ENCODE results near the gene POMT2.
A peak's percentile ranks its signal among the peaks of the same experiment; 100 is the strongest.
"Not testable (repeated sequence)": the region's sequence is repeated elsewhere in the genome, so short reads cannot be mapped to it uniquely, and the experiment has no call there.

Gene POMT2

GRCh38 chr14:77320238-77320935 lies at the start of gene POMT2:
TSS of gene POMT2 (minus strand) at chr14:77320883. CDS start at chr14:77320681, 202 bp downstream.
- DNase-seq (ENCODE audit: low spot score) = peak; percentile 93

DNA sequence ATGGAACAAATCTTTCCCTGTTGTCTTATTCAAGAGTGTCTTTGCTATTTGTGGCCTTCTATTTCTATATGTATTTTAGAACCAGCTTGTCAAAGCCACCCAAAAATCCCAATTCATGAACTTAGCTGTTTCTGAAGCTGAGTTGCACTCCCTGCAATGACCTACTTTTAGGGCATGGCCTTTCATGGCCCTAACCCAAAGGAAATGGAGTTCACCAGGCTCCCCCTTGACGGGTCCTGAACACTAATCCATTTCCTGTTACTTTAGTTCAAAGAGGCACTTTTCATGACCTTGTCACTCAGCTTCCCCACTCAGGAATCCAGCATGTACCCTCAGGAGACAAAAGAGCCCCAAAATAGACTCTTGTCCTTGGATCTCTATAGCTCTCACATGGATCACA lies 48.6 kb upstream of the POMT2 start:
- DNase-seq (ENCODE audit: low spot score) = no peak

- DNase-seq (ENCODE audit: low spot score) = no peak
These were observed 43.5 kb upstream of the POMT2 start for GRCh38 chr14:77364146-77364545.

DNA sequence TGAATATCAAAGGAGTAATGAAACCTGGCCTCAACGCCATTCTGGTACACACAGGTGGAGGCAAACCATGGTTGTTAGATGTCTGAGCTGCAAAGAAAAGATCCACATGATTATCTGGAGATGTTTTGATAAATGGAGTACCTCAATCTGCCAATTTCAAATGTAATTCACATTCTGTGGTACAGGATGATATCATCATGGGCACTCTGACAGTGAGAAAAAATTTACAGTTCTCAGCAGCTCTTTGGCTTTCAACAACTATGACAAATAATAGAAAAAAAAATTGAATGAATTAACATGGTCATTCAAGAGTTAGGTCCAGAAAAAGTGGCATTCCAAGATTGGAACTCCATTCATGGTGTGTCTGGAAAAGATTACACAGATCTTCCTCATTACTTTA lies 38.9 kb upstream of the POMT2 start:
- DNase-seq (ENCODE audit: low spot score) = no peak

GRCh38 chr14:77356899-77357298 lies 36.2 kb upstream of the POMT2 start:
- DNase-seq (ENCODE audit: low spot score) = no peak

DNA sequence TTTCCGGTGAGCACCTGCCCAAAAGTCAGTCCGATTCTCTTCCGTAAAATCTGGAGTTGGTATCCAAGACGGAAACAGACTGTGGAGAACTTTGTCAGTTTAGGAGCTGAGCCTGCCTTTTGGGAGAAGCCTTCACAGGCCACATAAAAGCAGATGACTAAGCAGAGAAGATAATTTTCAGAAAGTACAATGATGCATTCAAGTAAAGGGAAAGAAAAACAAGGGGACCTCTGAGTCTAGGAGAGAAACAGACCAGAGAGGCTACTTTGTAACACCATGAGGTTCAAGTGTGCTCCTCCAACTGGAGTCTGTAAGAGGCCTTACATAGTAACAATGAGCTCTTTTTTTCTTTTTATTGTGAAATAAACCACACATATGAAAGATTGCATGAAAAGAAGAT lies 35.1 kb upstream of the POMT2 start:
- DNase-seq (ENCODE audit: low spot score) = no peak

- DNase-seq (ENCODE audit: low spot score) = peak; percentile 45
These were observed 32.9 kb upstream of the POMT2 start for GRCh38 chr14:77353469-77354141.

GRCh38 chr14:77347751-77348150 lies 27.1 kb upstream of the POMT2 start:
- DNase-seq (ENCODE audit: low spot score) = no peak

- DNase-seq (ENCODE audit: low spot score) = no peak
These were observed 25.8 kb upstream of the POMT2 start for GRCh38 chr14:77346495-77346894.

DNA sequence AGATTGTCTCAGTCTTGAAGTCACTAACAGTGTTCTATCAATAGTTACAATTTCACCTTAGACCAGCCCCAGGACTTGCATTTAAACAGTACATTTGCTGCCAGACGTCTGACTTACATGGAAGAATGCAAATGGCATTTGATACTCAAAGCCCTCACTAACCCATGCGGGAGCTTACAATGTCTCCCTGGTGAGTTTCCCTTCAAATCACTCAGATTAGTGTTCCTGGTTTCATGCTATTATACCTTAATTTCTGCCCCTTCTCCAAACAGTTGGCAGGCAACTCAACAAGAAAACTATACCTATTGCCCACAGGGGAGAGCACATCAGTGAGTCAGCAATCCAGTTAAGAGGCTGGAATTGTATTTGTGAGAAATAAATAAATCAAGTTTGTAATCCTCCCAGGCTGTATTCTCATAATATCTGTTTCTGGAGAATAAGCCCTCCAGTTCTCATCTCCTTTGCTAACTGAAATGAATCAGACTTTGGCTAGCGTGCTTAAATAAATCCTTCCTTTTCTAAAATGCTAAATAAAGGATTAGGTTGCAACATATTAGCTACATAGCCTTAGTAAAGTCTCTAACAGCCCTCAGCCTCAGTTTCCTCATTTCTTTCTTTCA lies 23.8 kb upstream of the POMT2 start:
- DNase-seq (ENCODE audit: low spot score) = no peak

- DNase-seq (ENCODE audit: low spot score) = no peak
These were observed 23.0 kb upstream of the POMT2 start for GRCh38 chr14:77343662-77344061.

GRCh38 chr14:77342726-77343397 lies 22.2 kb upstream of the POMT2 start:
- no peak for DNase-seq (ENCODE audit: low spot score)

DNA sequence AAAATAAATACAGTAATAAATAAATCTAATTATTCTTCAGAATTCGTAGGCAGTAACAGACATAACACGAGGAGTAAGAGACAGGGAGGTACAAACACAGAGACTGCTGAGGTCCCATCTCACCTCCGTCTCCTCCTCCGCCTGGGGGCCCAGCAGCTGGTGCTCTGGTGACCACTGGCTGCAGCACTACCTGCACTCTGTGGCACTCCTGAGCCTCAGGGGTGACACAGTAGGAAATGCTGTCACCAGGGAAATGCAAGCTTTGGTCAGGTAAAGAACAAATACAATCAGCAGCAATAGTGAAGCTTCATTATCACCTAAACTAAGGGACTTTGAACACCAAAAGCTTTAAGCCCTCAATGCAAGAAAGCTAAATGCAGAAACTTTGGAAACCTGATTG lies 19.7 kb upstream of the POMT2 start:
- DNase-seq (ENCODE audit: low spot score) = no peak

DNA sequence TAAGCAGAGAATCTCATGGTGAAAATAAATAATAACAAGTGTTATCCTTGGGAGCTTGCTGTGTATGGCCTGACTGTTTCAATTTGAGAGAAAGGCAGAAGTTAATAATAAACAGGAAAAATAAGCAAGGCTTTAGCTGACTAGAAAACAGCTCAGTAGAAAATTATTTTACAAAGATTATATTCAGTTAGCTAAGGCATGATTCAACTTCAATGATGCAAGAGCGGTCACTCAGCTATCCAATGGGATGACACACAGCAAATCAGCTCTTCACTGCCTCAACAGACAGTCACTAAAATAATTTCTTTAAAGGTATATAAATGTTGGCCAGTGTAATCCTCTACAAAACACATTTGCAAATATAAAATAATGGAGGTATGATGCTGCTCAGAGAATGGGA lies 18.7 kb upstream of the POMT2 start:
- no peak for DNase-seq (ENCODE audit: low spot score)

DNA sequence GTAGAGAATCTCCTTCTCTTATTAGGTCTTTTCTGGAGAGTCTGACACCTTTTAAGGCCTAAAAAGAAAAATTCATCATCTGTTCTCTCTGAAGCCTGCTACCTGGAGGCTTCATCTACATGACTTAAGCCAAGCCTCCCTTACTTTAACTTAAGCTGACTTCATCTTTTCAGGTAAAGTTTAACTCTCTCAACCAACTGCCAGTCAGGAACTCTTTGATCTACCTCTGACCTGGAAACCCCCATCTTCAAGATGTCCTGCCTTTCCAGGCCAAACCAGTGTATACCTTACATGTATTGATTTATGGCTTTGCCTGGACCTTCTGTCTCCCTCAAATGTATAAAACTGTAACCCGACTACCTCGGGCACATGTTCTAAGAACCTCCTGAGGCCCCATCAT lies 17.6 kb upstream of the POMT2 start:
- no peak for DNase-seq (ENCODE audit: low spot score)

DNA sequence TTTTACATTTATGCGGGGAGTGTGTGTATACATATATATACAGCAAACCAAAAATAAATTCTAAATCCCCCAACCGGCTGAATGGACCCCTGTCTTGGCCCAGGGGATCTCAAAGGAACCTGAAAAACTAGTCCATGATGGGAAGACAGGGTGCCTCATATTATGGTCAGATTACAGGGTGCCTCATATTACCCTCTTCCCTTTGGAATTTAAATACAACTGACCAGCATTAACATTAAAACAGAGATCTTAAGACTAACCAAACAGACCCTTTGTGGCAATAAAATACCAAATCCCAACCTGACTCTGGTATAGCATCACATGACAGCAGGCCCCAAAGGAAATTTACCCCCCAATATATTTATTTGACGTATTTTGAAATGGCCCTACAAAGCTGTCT lies 17.2 kb upstream of the POMT2 start:
- no peak for DNase-seq (ENCODE audit: low spot score)

- DNase-seq (ENCODE audit: low spot score) = not testable (repeated sequence)
These were observed 16.6 kb upstream of the POMT2 start for GRCh38 chr14:77337255-77337654.

- no peak for DNase-seq (ENCODE audit: low spot score)
These were observed 14.9 kb upstream of the POMT2 start for GRCh38 chr14:77335576-77335975.

- DNase-seq (ENCODE audit: low spot score) = no peak
These were observed 9.2 kb upstream of the POMT2 start for GRCh38 chr14:77329872-77330271.

GRCh38 chr14:77327111-77327510 lies 6.4 kb upstream of the POMT2 start:
- DNase-seq (ENCODE audit: low spot score) = no peak

GRCh38 chr14:77325746-77326094 lies 5.0 kb upstream of the POMT2 start:
- no peak for DNase-seq (ENCODE audit: low spot score)

DNA sequence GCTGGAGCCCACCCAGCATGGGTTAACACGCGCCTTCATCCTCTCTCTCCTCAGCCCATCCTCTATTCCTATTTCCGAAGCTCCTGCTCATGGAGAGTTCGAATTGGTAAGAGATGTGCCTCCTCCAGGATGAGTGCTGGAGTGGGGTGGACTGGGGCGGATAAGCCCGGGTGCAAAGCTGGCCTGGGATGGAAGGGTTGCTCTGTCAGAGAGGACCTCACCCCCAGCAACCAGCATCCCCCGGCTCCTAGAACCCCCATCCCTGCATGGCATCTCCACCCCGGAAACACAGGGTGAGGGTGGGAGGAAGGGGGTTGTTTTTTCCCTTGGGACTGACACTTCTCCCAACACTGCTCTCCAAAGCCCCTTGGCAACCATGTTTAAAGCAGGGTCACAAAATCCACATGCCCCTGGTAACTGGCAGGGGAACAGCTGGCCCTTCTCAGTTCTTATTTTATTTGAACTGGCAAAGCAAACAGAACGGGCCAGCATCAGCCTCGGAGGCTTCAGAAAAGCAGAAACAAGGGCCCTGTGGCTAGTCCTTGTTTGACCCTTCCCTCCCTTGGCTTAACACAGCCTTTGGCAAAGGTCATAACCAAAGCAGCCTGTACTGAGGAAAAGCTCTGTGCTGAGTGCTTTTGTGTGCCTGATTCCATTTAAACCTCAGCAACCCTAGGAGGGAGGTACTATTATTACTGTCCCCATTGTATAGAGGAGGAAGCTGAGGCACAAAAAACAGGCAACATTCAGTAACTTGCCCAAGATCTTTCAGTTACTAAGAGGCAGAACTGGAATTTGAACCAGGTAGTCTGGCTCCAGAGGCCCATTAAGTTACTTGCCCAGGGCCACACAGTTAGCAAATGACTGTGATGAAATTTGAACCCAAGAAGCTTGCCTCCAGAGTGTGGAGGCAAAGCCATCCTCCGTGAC lies 4.4 kb upstream of the POMT2 start:
- no peak for DNase-seq (ENCODE audit: low spot score)

Data from putamen (tissue), 1 donor.